ENCODE measurements around the gene CLINT1. TPM values are rescaled to one million over a fixed set of nuclear protein-coding genes. Genes with fewer than 3 reads are reported as not detected.

The CLINT1 gene
- total and polyA plus RNA-seq, 2 of the 13 experiments (the other 11 are each of a cell fraction or from before 2014, with no cell fraction given), result 64.0 to 104 TPM

- TF ChIP-seq ZNF609 (CRISPR knock-in tag; IDR thresholded peaks at IDR 0.05; ENCODE audit: borderline replicate concordance), result no peak
- no peak for TF ChIP-seq PHF20 (CRISPR knock-in tag; IDR thresholded peaks at IDR 0.05)
- no peak for TF ChIP-seq BHLHE40 (IDR thresholded peaks at IDR 0.05; ENCODE audit: low read length)
- no peak for TF ChIP-seq ZNF251 (CRISPR knock-in tag; IDR thresholded peaks at IDR 0.05)
- TF ChIP-seq PTBP1 (IDR thresholded peaks at IDR 0.05; ENCODE audit: low read depth, low read length, poor library complexity, severe bottlenecking), result no peak
- no peak for TF ChIP-seq ZNF296 (CRISPR knock-in tag; conservative IDR thresholded peaks at IDR 0.05)
- no peak for TF ChIP-seq MBNL3 (CRISPR knock-in tag; conservative IDR thresholded peaks at IDR 0.05)
- no peak for TF ChIP-seq AKNA (CRISPR knock-in tag; IDR thresholded peaks at IDR 0.05; ENCODE audit: borderline replicate concordance)
- no peak for TF ChIP-seq RELA (CRISPR knock-in tag; IDR thresholded peaks at IDR 0.05)
- no peak for TF ChIP-seq ZNF556 (CRISPR knock-in tag; IDR thresholded peaks at IDR 0.05; ENCODE audit: borderline replicate concordance)
Observed at GRCh38 chr5:157892974-157893373, 34.0 kb upstream of the CLINT1 start (continued).

All from HepG2 (cell line).